Kidney tubule cell (primary cell): ENCODE results near the gene PTGS2.
A peak's percentile ranks its signal among the peaks of the same experiment; 100 is the strongest.

Experiments
- DNase-seq: peaks from one replicate; pipeline ENCODE4 v3.0.0-alpha.2; 2018; ENCODE audit warnings: low spot score

Gene PTGS2

GRCh38 chr1:186680245-186681061 is at the start of gene PTGS2:
TSS of gene PTGS2 (minus strand) at chr1:186680423. CDS start at chr1:186680290, 133 bp downstream.
- peak; percentile 75 for DNase-seq

DNA sequence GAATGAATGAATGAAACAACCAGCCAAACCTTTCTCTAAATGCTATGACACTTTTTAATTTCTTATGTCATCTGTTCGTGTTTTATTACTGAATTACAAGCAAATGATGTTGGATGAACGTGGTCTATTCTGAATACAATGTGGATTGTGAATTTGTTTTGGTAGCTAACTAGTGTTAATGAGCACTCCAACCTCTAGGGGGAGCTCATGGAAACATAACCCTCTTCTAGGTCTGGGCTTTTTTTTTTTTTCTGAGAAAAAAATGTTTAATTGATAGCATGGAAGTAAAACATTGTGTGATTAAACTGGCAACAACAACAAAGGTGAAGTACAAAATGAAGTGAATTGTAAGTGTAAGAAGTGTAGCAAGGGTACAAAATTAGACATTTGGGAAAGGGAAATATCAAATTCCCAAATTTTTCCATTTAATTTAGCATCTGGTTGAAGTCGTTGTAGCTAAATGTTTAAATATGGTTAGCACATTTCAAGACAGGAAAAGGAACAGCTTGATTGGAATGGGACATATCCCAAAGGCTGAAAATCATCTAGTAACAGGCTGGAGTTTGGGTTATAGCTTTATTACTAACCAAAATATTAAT is 42.6 kb upstream of the PTGS2 start:
- DNase-seq, result peak; percentile 30

DNA sequence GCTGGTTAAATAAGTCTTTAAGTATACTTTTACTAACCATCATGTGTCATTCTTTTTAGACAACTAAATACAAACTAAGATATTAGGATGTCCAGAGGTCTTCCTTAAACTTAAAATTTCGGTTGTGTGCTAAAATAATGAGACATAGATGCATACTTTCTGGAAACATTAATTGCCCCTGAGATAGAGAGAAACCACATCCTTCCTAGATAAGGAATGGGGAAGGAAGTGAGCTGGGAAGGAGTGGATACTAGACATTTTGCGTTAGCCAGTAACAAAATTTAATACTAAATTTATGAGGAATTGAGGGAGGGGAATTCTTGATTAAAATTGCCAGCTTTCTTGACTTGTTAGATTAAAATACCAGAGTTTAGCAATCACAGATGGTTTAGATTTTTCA is 37.1 kb upstream of the PTGS2 start:
- DNase-seq, result no peak

DNA sequence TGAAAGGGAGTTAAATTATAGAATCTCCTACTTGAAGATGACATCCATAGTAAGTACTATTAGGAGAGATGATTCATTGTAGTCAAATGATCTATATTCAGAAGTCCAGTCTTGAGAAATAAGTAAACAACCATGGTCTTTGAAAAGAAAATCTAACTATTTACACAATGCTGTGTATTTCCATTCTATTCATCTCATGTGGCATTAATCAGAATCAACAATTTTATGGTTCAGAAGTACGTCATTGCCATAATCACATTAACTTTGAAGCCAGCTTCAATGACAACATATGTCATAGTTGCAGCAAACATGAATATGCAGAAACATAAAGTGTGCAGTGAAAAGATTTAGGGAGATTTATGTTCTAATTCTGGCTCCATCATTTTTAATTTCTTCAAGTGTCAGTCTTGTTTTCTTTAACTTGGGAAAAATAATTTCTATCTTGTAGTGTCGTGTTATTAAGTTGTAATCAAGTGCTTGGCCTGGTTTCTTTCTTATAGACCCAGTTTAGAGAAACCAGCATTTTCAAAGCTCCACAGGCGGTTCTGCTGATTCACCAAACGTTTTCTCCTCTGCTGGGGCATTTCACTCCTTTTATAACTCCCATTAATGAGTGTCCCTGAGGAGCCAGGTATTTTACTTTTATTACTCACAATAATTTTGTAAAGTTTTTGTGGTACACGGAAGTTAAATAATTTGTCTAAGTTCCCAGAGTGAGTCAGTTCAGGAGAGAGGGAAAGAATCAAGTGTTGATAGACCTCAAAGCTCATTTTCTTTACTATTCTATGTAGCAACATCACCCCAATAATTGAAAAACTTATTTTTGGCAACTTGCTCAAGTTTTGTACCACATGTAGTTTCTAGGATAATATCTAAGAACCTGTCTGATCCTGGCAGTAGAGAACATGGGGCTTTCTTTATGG is 35.9 kb upstream of the PTGS2 start:
- no peak for DNase-seq

GRCh38 chr1:186710696-186711095 is 30.5 kb upstream of the PTGS2 start:
- DNase-seq, result no peak

- DNase-seq, result peak; percentile 67
Observed at GRCh38 chr1:186708694-186709097, 28.5 kb upstream of the PTGS2 start.

DNA sequence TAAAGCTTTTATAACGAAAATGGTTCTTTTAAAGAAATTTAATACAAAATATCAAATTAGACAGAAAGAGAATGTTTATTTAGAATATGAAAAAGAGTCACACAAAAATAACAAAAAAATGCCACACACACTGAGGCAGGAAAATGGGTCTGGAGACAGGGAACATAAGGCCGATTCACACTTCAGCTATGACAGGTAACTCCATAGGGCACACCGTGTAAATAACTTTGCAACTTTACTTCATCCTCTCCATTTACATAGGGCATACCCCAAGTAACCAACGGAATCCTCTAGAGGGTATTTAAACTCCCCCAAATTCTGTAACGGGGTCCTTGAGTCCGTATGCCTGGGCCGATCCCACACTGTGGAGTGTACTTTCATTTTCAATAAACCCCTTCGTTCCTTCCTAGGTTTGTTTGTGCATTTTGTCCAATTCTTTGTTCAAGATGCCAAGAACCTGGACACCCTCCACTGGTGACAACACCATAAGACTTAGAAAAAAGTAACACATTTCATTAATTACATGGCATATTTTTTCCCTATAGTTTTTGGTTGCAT is 23.1 kb upstream of the PTGS2 start:
- DNase-seq, result no peak

- no peak for DNase-seq
Observed at GRCh38 chr1:186700722-186701121, 20.5 kb upstream of the PTGS2 start.

GRCh38 chr1:186699519-186699918 is 19.3 kb upstream of the PTGS2 start:
- DNase-seq, result no peak

DNA sequence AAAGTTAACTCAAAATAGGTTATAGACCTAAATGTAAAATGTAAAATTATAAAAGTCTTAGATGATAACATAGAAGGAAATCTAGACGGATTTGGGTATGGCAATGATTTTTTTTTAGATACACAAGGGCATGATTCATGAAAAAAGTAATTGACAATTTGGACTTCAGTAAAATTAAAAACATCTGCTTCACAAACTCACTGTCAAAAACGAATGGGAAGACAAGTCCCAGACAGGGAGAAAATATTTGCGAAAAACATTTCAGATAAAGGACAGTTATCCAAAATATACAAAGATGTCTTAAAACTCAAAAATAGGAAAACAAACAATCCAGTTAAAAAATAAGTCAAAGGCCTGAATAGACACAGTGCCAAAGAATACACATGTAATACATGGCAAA is 9.7 kb upstream of the PTGS2 start:
- DNase-seq, result no peak

DNA sequence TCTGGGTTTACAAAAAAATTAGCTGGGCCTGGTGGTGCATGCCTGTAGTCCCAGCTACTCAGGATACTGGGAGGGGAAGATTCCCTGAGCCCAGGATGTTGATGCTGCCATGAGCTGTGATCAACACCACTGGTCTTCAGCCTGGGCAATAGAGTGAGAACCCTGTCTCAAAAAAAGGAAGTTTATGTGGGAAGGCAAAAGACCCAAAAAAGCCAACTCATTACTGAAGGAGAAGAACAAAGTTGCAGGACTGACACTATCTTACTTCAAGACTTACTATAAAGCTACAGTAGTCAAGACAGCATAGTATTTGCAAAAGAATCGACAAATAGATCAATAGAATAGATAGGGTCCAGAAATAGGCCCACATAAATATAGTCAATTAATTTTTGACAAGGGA is 9.2 kb upstream of the PTGS2 start:
- DNase-seq, result no peak

GRCh38 chr1:186683652-186684410 is 3.6 kb upstream of the PTGS2 start:
- DNase-seq, result no peak

- DNase-seq, result no peak
Observed at GRCh38 chr1:186682736-186683135, 2.5 kb upstream of the PTGS2 start.

GRCh38 chr1:186681801-186682200 is 1.6 kb upstream of the PTGS2 start:
- DNase-seq, result no peak

GRCh38 chr1:186681121-186681520 is 898 bp upstream of the PTGS2 start:
- DNase-seq, result no peak

- no peak for DNase-seq
Observed at GRCh38 chr1:186679924-186680244, 339 bp downstream of the PTGS2 start.

GRCh38 chr1:186678155-186678554 is 2.1 kb downstream of the PTGS2 start:
- DNase-seq, result no peak

DNA sequence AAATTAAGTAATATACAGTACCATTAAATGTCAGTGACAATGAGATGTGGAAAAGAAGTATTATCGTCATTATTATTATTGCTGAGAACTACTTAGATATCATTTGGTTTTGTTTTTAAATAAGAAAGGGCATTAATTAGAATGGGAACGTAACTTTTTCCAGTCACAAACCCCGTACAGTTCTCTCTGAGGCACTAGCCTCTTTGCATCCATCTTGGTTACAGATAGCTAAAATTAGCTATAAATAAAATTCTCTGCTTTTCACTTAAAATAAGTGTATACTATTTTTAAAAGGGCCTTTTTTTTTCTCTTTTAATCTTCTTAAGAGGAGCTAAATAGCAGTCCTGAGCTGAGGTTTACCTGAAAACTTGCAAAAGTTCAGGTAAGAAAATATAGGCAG is 7.6 kb downstream of the PTGS2 start:
- no peak for DNase-seq

DNA sequence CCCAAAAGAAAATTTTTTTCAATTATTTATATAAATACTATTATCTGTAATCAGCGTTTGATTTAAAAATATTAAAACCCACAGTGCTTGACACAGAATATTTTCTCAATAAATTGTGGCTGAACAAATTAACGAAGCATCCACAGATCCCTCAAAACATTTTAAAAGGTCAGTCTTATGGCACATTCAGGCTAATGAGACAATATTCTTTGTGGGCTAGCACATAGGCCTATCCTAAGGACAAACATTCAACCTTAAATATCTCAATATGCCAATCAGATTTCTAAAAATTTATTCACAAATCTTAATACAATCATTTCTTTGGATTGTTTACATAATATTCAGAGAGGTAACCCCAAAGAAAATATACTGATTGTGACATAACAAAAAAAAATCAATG is 8.1 kb downstream of the PTGS2 start:
- DNase-seq, result no peak

DNA sequence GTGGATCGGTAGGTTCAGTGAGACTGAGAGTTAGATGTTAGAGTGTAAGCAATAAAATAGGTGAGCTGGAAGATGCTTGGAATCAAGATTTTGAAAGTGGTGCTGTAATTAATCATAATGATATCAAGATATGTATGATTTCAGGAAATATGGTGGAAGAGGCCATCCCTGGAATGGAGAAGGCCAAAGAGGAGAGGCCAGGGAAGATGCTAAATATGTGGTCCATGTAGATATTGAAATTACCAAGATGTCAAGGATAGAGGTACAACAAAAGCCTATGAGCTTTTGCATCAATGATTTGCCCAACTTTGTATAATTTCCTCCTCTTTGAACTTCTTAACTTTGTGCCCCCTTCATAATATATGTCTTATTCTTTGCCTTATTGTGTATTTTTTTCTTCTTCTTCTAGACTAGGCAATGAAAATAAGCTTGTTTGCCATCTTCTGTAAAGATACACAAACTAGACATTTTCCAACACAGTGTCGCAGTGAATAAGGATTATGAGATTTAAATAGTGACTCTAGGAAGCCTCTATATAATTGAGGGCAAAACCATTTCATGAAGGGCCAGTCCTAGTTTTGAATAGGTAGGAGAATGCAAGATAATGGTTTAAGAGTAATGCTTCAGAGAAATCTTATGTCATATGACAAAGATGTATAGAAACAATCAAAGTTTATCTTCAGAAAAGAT is 8.9 kb downstream of the PTGS2 start:
- DNase-seq, result no peak
